Measurements from ENCODE around the gene REM2. TPM values are rescaled to one million over a fixed set of nuclear protein-coding genes. Genes with fewer than 3 reads are reported as not detected.

The REM2 gene
- total RNA-seq, 1 donor from 2014 or later = 0.79 TPM

- no peak for DNase-seq (ENCODE audit: low read depth)
- H3K27ac ChIP-seq (ENCODE audit: low read depth, low read length) = no peak overlapping the region
- no peaks in the 10 kb centered on the region for H4K20me1 ChIP-seq (ENCODE audit: insufficient read depth, low read length)
- TF ChIP-seq EZH2 (IDR thresholded peaks at IDR 0.05; ENCODE audit: insufficient read depth, low read length) (no peak), CTCF (IDR thresholded peaks at IDR 0.05; ENCODE audit: insufficient read depth, low read depth, low read length) (no peak)
- no peaks in the 10 kb centered on the region for H3K79me2 ChIP-seq (ENCODE audit: insufficient read depth, low read length)
- H3K27me3 ChIP-seq (ENCODE audit: insufficient read depth, low read length) = no peaks in the 10 kb centered on the region
- no peak overlapping the region for H3K4me3 ChIP-seq (ENCODE audit: insufficient read depth, low read depth, low read length)
- Mint-ChIP-seq H3K36me3 (ENCODE audit: low read depth, unreplicated experiment) (peaks cover 3% of the 10 kb centered on the region), H3K4me1 (ENCODE audit: low read depth, unreplicated experiment) (peaks cover 4% of the 10 kb centered on the region), H3K27me3 (ENCODE audit: low read depth, unreplicated experiment) (no peaks in the 10 kb centered on the region), H3K27ac (ENCODE audit: unreplicated experiment) (no peak overlapping the region), H3K4me3 (ENCODE audit: unreplicated experiment) (no peak overlapping the region), H3K9me3 (ENCODE audit: unreplicated experiment) (peaks cover 8% of the 10 kb centered on the region)
- peaks cover 4% of the 10 kb centered on the region for H3K4me1 ChIP-seq (ENCODE audit: insufficient read depth, low read length)
- H3K9me3 ChIP-seq (ENCODE audit: insufficient read depth, low read depth, low read length) = no peaks in the 10 kb centered on the region
- H3K4me2 ChIP-seq (ENCODE audit: low read length) = no peak overlapping the region
- H3K9ac ChIP-seq (ENCODE audit: low read length) = no peak overlapping the region
- no peak overlapping the region for H2AFZ ChIP-seq (ENCODE audit: low read depth, low read length)
- no peaks in the 10 kb centered on the region for H3K36me3 ChIP-seq (ENCODE audit: insufficient read depth, low read length)
- FAIRE-seq = no peak
These were observed 17.3 kb upstream of the REM2 start for GRCh38 chr14:22865424-22866405.

GRCh38 chr14:22866874-22867273 lies 16.1 kb upstream of the REM2 start:
- Histone ChIP-seq H3K9me3 (ENCODE audit: insufficient read depth, low read depth, low read length) (no peaks in the 10 kb centered on the region), H3K4me2 (ENCODE audit: low read length) (no peak overlapping the region), H2AFZ (ENCODE audit: low read depth, low read length) (no peak overlapping the region), H3K4me3 (ENCODE audit: insufficient read depth, low read depth, low read length) (no peak overlapping the region), H3K4me1 (ENCODE audit: insufficient read depth, low read length) (peaks cover 6% of the 10 kb centered on the region), H4K20me1 (ENCODE audit: insufficient read depth, low read length) (no peaks in the 10 kb centered on the region), H3K79me2 (ENCODE audit: insufficient read depth, low read length) (no peaks in the 10 kb centered on the region), H3K9ac (ENCODE audit: low read length) (no peak overlapping the region), H3K36me3 (ENCODE audit: insufficient read depth, low read length) (no peaks in the 10 kb centered on the region), H3K27me3 (ENCODE audit: insufficient read depth, low read length) (no peaks in the 10 kb centered on the region), H3K27ac (ENCODE audit: low read depth, low read length) (no peak overlapping the region)
- Mint-ChIP-seq H3K36me3 (ENCODE audit: low read depth, unreplicated experiment) (peaks cover 3% of the 10 kb centered on the region), H3K4me3 (ENCODE audit: unreplicated experiment) (no peak overlapping the region), H3K9me3 (ENCODE audit: unreplicated experiment) (peaks cover 3% of the 10 kb centered on the region), H3K4me1 (ENCODE audit: low read depth, unreplicated experiment) (peaks cover 6% of the 10 kb centered on the region), H3K27me3 (ENCODE audit: low read depth, unreplicated experiment) (no peaks in the 10 kb centered on the region), H3K27ac (ENCODE audit: unreplicated experiment) (no peak overlapping the region)
- DNase-seq (ENCODE audit: low read depth) (no peak), FAIRE-seq (no peak)
- TF ChIP-seq CTCF (IDR thresholded peaks at IDR 0.05; ENCODE audit: insufficient read depth, low read depth, low read length) (no peak), EZH2 (IDR thresholded peaks at IDR 0.05; ENCODE audit: insufficient read depth, low read length) (no peak)

- Histone ChIP-seq H2AFZ (ENCODE audit: low read depth, low read length) (peak overlapping the region; percentile 73), H3K27me3 (ENCODE audit: insufficient read depth, low read length) (no peaks in the 10 kb centered on the region), H3K9me3 (ENCODE audit: insufficient read depth, low read depth, low read length) (no peaks in the 10 kb centered on the region), H3K4me1 (ENCODE audit: insufficient read depth, low read length) (peaks cover 11% of the 10 kb centered on the region), H3K4me3 (ENCODE audit: insufficient read depth, low read depth, low read length) (peak overlapping the region; percentile 70), H3K4me2 (ENCODE audit: low read length) (peak overlapping the region; percentile 90), H3K27ac (ENCODE audit: low read depth, low read length) (peak overlapping the region; percentile 87), H4K20me1 (ENCODE audit: insufficient read depth, low read length) (peaks cover 22% of the 10 kb centered on the region), H3K9ac (ENCODE audit: low read length) (peak overlapping the region; percentile 84), H3K36me3 (ENCODE audit: insufficient read depth, low read length) (peaks cover 7% of the 10 kb centered on the region), H3K79me2 (ENCODE audit: insufficient read depth, low read length) (peaks cover 27% of the 10 kb centered on the region)
- TF ChIP-seq EZH2 (IDR thresholded peaks at IDR 0.05; ENCODE audit: insufficient read depth, low read length) = no peak
- TF ChIP-seq CTCF (IDR thresholded peaks at IDR 0.05; ENCODE audit: insufficient read depth, low read depth, low read length) = no peak
- Mint-ChIP-seq H3K27me3 (ENCODE audit: low read depth, unreplicated experiment) (no peaks in the 10 kb centered on the region), H3K9me3 (ENCODE audit: unreplicated experiment) (no peaks in the 10 kb centered on the region), H3K4me1 (ENCODE audit: low read depth, unreplicated experiment) (peaks cover 11% of the 10 kb centered on the region), H3K4me3 (ENCODE audit: unreplicated experiment) (peak overlapping the region; percentile 91), H3K36me3 (ENCODE audit: low read depth, unreplicated experiment) (peaks cover 3% of the 10 kb centered on the region), H3K27ac (ENCODE audit: unreplicated experiment) (peak overlapping the region; percentile 99)
- no peak for FAIRE-seq
- DNase-seq (ENCODE audit: low read depth) = no peak
These were observed 12.2 kb upstream of the REM2 start for GRCh38 chr14:22870811-22871223.
